OCI-LY3 (cell line): ENCODE results near the gene LRPAP1.
"Not testable (repeated sequence)": the region's sequence is repeated elsewhere in the genome, so short reads cannot be mapped to it uniquely, and the experiment has no call there.

Experiments used
- EZH2phosphoT487 ChIP-seq: fragments of 200-600 bp; shearing (Covaris generic); IDR thresholded peaks from 2 replicates; pipeline ENCODE4 v1.6.1; 2018; ENCODE audit warnings: antibody characterized with exemption, mixed run types, low read depth
- TF ChIP-seq, protein P1 (sequence below): fragments of 200-600, 300-600 bp; sonication (generic); IDR thresholded peaks from 2 replicates; pipeline ENCODE4 v1.5.1; 2014; ENCODE audit warnings: antibody characterized with exemption, low read length, low read depth

DNA sequence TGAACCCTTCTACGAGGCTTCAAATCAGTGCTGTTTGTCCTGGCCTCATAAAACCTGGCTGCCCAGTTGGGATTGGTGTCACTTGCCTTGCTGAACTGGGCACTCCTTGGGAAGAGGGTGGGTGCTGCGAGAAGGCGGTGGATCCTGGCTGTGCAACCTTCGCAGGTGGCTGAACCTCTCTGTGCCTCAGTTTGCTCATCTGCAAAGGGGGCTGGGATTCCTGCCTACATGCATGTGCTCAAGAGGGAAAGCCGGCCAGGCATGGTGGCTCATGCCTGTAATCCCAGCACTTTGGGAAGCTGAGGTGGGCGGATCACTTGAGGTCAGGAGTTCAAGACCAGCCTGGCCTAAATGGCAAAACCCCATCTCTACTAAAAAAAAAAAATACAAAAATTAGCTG, 17.8 kb upstream of the LRPAP1 start:
- TF ChIP-seq, protein P1, sequence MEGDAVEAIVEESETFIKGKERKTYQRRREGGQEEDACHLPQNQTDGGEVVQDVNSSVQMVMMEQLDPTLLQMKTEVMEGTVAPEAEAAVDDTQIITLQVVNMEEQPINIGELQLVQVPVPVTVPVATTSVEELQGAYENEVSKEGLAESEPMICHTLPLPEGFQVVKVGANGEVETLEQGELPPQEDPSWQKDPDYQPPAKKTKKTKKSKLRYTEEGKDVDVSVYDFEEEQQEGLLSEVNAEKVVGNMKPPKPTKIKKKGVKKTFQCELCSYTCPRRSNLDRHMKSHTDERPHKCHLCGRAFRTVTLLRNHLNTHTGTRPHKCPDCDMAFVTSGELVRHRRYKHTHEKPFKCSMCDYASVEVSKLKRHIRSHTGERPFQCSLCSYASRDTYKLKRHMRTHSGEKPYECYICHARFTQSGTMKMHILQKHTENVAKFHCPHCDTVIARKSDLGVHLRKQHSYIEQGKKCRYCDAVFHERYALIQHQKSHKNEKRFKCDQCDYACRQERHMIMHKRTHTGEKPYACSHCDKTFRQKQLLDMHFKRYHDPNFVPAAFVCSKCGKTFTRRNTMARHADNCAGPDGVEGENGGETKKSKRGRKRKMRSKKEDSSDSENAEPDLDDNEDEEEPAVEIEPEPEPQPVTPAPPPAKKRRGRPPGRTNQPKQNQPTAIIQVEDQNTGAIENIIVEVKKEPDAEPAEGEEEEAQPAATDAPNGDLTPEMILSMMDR, result not testable (repeated sequence)
- not testable (repeated sequence) for TF ChIP-seq EZH2phosphoT487
